ENCODE measurements around the gene RTN4RL1.

- TF ChIP-seq CTCF (IDR thresholded peaks at IDR 0.05; ENCODE audit: low read length) (no peak), EZH2 (IDR thresholded peaks at IDR 0.05; ENCODE audit: borderline replicate concordance, low read length) (no peak)
These were observed at the start of gene RTN4RL1 for GRCh38 chr17:2025220-2025621.

Data from OCI-LY1 (cell line).